Stimulated activated CD4-positive, alpha-beta T cell treated with anti-CD3 and anti-CD28 coated beads, Interleukin-15, amount 100 ng/mL, for 24 hours (primary cell): ENCODE measurements around the gene SLC25A39.
"Not testable (repeated sequence)": the region's sequence is repeated elsewhere in the genome, so short reads cannot be mapped to it uniquely, and the experiment has no call there.

Source experiments
- DNase-seq: peaks from one replicate; pipeline ENCODE4 v3.0.0-alpha.2; 2020

Gene SLC25A39

DNA sequence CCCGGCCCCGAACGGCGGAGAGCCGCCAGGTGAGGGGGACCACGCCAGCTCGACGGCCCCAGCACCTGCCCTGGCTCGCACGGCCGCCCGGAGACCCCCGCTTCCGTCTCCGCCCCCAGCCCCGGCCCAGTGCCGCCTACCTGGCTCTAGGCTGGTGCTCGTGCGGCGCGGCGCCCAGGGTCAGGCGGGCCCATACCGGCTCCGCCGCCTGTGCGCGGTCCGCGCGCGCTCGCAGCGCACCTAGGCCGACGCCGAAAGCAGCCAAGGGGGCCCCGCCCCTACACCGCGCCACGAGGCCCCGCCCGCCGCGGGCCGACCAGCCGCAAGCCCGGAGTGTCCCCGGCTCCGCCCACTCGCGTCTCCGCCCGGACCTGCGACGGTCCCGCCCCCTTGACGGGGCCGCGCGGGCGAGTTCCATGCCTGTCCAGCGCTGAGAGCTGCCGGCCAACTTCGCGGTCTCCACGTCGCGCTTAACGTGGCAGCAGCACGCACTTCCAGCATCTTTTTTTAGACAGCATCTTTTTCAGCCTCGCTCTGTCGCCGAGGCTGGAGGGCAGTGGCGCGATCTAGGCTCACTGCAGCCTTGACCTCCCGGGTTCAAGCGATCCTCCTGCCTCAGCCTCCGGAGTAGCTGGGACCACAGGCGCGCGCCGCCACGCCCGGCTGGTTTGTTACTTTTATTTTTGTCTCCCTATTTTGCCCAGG, at the start of gene SLC25A39:
Gene SLC25A39 (minus strand): TSS at position 253 of the 705 bp plus-strand sequence. CDS start 1,261 bp downstream, outside the sequence.
- DNase-seq, result peak; percentile 95

GRCh38 chr17:44372036-44372435, 47.4 kb upstream of the SLC25A39 start:
- DNase-seq, result no peak

- peak; percentile 27 for DNase-seq
Observed at GRCh38 chr17:44369414-44370023, 44.9 kb upstream of the SLC25A39 start.

DNA sequence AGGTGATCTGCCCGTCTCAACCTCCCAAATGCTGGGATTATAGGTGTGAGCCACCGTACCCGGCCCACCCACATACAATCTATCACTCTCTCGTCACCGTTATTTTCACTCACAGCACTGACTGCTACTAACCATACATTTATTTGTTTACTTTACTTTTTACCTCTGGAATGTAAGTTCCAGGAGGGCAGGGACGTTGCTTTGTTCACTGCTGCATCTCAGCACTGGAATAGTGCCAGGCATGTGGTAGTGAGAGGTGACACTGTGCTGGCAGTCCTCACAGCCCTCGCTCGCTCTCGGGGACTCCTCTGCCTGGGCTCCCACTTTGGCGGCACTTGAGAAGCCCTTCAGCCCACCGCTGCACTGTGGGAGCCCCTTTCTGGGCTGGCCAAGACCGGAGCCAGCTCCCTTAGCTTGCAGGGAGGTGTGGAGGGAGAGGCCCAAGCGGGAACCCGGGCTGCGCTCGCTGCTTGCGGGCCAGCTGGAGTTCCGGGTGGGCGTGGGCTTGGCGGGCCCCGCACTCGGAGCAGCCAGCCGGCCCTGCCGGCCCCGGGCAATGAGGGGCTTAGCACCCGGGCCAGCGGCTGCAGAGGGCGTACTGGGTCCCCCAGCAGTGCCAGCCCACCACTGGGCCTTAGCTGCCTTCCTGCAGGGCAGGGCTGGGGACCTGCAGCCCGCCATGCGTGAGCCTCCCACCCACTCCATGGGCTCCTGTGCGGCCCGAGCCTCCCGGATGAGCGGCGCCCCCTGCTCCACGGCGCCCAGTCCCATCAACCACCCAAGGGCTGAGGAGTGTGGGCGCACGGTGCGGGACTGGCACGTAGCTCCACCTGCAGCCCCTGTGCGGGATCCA, 44.0 kb upstream of the SLC25A39 start:
- DNase-seq, result not testable (repeated sequence)

DNA sequence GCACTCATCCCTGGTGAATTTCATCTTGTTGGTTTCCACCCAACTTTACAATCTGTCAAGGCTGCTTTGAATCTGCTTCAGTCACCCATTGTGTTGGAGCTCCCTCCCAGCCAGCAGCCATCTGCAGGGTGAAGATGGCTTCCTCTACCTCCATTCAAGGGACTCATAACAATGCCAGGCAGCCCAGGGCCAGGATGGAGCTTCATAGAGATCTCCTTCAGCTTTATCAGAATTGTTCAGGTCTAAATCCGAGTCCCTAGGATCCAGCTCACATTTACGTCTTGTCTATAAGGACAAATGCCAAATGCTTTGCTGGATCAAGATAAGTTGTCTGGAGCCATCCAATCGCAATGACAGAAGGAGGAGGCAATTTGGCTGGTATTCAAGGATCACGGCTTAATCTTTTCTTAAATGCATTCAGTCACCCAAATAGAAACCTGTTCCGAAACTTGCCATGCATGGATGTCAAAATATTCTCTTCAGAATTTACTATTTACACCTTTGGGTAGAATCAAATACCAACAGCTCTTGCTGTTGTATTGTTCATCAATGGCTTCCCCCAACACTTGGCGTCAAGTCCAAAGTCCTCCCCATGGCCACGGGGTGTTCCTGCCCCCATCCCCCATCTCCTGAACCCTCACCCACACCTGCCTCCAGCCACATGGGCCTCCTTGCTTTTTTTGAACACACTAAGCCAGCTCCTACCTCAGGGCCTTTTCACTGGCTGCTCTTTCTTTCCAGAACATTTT, 42.8 kb upstream of the SLC25A39 start:
- DNase-seq, result no peak

DNA sequence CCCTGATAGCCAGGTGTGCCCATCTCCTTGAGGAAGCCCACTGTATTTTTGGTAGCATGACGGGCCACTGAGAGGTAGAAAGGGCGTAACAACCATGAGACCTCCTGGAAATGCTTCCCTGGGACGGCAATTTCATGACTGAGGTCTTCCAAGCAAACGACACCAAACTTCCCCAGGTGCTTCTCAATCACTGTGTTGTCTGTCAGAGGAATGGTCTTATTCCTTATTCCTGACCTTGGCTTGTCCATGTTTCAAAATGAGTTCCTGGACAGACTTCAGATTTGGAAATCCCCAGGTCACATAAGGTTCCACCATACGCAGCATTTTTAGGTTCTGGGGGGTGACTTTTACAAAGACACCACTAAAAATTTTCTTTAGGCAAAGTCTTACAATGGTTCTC, 40.4 kb upstream of the SLC25A39 start:
- not testable (repeated sequence) for DNase-seq

GRCh38 chr17:44363613-44364159, 39.1 kb upstream of the SLC25A39 start, which contains the start of gene FAM171A2:
TSS of gene FAM171A2 (minus strand) at chr17:44363853. CDS start at chr17:44363714, 139 bp downstream.
- DNase-seq, result peak; percentile 75

GRCh38 chr17:44362949-44363612, 38.5 kb upstream of the SLC25A39 start:
- peak; percentile 31 for DNase-seq

- DNase-seq, result no peak
Observed at GRCh38 chr17:44362459-44362948, 37.9 kb upstream of the SLC25A39 start.

DNA sequence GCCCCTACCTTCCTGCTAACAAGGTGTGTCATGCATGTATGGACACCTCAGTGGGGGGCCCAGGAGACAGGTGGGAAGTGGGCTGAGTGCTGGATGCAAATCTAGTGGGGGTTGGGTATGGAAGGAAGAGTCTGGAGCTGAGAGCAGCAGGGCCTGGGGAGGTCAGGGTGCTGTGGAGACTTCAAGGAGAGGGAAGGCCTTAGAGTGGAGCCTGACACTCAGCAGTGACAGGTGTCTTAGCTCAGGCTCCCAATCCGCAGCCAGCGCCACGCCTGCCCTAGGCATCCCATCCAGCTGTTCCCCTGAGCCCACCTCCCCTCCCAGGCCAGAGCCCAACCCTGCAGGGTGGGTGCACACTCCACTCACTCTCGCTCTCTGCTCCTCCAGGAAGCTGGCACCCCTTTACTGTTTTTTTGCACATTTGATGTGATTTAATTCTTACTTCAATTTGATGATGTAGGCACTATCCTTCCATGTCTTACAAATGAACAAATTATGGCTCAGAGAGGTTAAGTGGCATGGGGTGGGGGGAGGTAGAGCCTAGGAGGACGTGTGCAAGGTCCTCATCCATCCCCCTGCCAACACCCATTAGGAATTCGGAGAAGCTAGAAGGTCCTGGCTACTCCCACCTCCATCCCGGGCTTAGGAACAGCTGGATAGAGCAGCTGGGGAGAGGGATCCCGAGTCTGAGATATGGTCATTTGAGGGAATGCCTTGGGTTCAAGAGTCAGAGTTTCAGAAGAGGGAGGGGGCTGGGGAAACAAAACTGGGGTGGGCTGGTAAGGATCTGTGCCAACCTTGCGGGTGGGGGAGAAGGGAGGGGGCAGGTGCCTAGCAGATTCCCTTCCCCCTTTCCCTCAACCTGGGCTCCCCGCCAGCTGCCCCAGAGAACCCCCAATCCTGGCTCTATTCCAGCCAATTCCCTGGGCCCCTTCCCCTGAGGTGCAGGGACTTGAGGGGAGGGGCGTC, 37.0 kb upstream of the SLC25A39 start:
- no peak for DNase-seq

DNA sequence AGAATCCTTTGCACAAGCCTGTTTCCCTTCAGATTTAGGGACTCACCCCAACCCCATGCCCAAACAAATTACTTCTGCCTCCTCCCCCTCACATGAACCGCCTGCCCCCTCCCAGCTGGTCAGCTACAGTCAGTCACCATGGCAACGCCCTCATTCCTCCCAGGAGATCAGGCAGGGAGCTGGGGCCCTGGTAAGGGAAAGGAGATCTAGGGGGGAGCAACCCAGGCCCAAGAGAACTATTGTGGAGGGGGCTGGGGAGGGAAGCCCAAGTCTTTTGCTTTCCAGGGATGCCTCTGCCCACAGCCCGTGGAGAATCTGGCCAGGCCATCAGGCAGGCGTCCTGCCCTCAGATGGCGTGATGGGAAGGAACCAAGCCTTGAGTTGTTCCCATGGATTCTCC, 36.2 kb upstream of the SLC25A39 start:
- DNase-seq, result no peak

DNA sequence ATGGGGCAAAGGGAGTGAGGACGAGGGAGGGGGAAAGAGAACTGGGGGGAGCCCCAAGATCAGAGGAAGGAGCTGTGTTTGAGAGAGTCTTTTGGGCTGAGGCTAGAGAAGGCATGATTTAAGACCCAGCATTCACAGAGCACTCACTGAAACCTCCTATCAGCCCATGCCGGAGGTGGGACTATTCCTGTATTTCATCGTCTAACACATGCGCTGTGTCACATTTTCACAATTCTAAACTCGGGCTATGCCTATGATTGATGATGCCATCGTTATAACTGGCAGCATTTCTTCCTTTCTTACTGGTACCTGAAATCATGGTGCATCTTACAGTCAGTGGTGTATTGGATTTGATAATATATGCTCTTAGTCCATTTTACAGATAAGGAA, 35.5 kb upstream of the SLC25A39 start:
- DNase-seq, result no peak

- no peak for DNase-seq
Observed at GRCh38 chr17:44359458-44360143, 35.0 kb upstream of the SLC25A39 start.

DNA sequence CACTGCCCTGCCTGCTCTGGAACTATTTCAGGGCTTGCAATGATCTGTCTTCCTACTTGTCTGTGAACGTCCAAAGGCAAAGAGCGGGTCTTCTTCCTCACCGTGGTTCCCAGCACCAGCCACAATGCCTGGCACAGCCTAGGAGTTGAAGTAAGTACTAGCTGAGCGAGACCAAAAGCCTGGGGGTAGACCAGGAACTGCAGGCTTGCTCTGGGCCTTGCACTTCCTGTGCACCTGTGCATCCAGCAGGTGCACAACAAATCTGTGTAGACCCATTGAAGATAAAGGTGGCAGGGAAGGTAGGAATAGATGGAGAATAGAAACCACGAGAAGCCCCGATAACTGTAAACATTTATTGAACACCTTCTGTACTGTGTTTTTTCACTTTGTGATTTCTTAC, 34.4 kb upstream of the SLC25A39 start:
- no peak for DNase-seq

DNA sequence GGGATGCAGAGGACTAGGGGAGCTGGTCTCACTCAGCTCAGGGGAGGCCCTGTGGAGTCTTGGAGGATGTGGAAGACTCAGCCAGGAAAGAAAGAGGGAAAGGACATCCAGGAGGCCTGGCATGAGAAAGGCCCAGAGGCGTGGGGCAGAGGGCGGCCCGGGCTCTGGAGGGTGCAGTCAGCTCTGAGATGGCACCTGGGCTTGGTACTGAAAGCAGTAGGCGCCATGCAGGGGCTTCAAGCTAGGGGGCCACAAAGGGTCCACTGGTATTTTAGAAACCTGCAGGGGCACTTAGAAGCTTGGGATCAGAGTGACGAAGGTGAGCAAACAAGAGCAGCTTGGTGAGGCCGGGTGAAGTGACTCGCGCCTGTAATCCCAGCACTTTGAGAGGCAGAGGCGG, 33.4 kb upstream of the SLC25A39 start:
- DNase-seq, result no peak

DNA sequence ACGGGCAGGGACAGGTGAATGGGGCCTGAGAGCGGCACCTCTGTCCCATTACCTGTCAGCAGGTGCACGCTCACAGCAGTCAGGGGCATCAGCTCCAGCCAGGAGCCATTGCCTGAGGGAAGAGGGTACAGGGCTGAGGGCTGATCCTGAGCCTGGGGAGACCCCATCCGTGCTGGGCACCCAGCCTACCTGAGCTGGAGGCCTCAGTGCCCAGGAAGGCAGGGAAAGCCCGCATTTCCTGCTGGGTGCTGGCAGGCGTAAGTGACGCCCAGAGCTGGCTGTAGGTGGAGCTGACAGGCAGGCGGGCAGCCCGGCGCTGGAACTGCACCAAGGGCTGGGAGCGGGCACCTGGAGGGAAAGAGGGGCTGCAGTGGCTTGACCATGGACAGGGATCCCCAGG, 31.6 kb upstream of the SLC25A39 start:
- no peak for DNase-seq

DNA sequence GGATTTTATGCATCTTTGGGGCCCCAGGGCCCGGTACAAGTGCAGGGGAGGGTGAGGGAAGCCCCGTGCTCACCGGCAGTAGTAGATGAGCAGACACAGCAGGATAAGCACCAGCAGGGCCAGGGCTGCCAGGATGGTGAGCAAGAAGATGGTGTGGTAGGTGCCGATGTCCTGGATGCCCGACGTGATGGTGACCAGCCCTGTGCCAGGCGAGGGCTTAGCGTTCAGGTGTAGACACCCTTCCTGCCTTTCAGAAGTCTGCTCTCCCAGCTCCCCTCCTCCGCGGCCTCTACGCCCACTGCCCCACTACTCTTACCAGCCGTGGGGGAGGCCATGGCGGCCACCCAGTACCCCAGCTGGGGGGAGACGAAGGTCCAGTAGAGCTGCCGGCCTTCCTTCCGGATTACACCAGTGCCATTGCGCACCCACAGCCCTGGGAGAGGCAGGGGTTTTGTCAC, 31.0 kb upstream of the SLC25A39 start:
- no peak for DNase-seq

GRCh38 chr17:44354582-44355561, 30.2 kb upstream of the SLC25A39 start:
- DNase-seq, result peak; percentile 76
